Neural cell (in vitro differentiated cells): ENCODE measurements around the gene VIT.

ENCODE experiments used
- EP300 ChIP-seq: fragments of 450-650 bp; conservative IDR thresholded peaks from 2 replicates; pipeline ENCODE4 v1.6.1; 2014; ENCODE audit warnings: antibody characterized with exemption, mild to moderate bottlenecking, moderate library complexity; ENCODE audit not compliant: poor library complexity, severe bottlenecking
- EZH2 ChIP-seq: fragments of 200-600, 300-800 bp; shearing (Covaris generic), sonication (generic); IDR thresholded peaks from 2 replicates; pipeline ENCODE4 v1.6.1; 2014; ENCODE audit warnings: antibody characterized with exemption, low read length, borderline replicate concordance, mild to moderate bottlenecking; ENCODE audit not compliant: insufficient read depth, poor library complexity, severe bottlenecking
- POLR2AphosphoS5 ChIP-seq: IDR thresholded peaks from 2 replicates; pipeline ENCODE4 v1.6.1; 2012
- RAD21 ChIP-seq: fragments of 450-650 bp; conservative IDR thresholded peaks from 2 replicates; pipeline ENCODE4 v1.6.1; 2014; ENCODE audit warnings: antibody characterized with exemption, mild to moderate bottlenecking, moderate library complexity
- REST ChIP-seq: IDR thresholded peaks from 2 replicates; pipeline ENCODE4 v1.6.1; 2012; ENCODE audit warnings: borderline replicate concordance
- SMC3 ChIP-seq: fragments of 450-650 bp; conservative IDR thresholded peaks from 2 replicates; pipeline ENCODE4 v1.6.1; 2014; ENCODE audit warnings: antibody characterized with exemption, mild to moderate bottlenecking, moderate library complexity; ENCODE audit not compliant: poor library complexity
- TAF1 ChIP-seq: IDR thresholded peaks from 2 replicates; pipeline ENCODE4 v1.6.1; 2012; ENCODE audit warnings: low read depth
- TF ChIP-seq, protein P1 (sequence below): fragments of 450-650 bp; IDR thresholded peaks from 2 replicates; pipeline ENCODE4 v1.5.1; 2014; ENCODE audit warnings: antibody characterized with exemption, mild to moderate bottlenecking, moderate library complexity; ENCODE audit not compliant: poor library complexity, severe bottlenecking

GRCh38 chr2:36676364-36676763, 20.1 kb upstream of the VIT start:
- TF ChIP-seq, protein P1, sequence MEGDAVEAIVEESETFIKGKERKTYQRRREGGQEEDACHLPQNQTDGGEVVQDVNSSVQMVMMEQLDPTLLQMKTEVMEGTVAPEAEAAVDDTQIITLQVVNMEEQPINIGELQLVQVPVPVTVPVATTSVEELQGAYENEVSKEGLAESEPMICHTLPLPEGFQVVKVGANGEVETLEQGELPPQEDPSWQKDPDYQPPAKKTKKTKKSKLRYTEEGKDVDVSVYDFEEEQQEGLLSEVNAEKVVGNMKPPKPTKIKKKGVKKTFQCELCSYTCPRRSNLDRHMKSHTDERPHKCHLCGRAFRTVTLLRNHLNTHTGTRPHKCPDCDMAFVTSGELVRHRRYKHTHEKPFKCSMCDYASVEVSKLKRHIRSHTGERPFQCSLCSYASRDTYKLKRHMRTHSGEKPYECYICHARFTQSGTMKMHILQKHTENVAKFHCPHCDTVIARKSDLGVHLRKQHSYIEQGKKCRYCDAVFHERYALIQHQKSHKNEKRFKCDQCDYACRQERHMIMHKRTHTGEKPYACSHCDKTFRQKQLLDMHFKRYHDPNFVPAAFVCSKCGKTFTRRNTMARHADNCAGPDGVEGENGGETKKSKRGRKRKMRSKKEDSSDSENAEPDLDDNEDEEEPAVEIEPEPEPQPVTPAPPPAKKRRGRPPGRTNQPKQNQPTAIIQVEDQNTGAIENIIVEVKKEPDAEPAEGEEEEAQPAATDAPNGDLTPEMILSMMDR: no peak
- no peak for TF ChIP-seq TAF1
- TF ChIP-seq EZH2: no peak
- TF ChIP-seq EP300: no peak
- no peak for TF ChIP-seq SMC3
- TF ChIP-seq POLR2AphosphoS5: no peak
- TF ChIP-seq RAD21: no peak
- TF ChIP-seq REST: no peak
